HG02588 (cell line): ENCODE data around the gene BABAM1.
A peak's percentile ranks its signal among the peaks of the same experiment; 100 is the strongest.

Experiments
- ATAC-seq: cut with Tn5 transposase; IDR thresholded peaks from one replicate; pipeline ENCODE4 v1.9.1; 2021; ENCODE audit warnings: mild to moderate bottlenecking, moderate library complexity; ENCODE audit not compliant: unreplicated experiment

BABAM1 gene

DNA sequence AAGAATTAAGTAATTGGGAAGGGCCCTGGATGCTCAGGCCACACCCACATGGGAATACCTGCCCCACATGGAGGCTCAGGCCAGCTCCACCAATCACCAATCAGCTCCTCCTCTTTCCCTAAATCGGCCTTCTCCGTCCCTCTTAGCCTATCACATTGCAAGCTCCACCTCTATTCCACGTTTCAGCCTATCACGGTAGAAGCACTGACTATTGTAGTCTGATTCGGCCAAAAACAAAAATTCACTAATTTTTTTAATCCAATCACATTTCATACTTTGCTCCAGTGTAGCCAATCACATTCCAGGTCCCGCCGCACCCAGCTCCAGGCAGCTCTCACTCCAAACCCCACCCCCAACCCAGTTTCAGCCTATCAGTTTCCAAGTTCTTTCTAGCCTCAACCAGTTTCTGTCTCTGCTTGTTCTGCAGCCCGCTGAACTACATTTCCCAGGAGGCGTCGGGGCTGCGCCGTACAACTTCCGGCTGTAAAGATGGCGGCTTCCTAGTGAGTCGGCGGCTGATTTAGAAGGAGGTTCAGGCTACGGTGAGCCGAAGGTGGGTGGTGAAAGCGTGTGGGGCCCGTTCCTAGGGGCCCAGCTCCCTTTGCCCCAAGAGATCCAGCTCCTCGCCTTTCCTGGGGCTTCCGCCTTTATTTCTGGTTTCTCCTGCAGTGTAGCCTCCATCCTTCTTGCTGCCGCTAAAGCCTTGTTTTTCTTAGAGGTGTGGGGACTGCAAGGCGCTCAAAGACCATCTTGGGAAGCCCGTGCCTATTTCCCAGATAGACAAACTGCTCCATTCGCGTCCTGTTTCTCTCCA, at the start of gene BABAM1:
Gene BABAM1 (plus strand): TSS at position 469 of the 814 bp plus-strand sequence. CDS start 1,364 bp downstream, outside the sequence.
- ATAC-seq = peak; percentile 88

DNA sequence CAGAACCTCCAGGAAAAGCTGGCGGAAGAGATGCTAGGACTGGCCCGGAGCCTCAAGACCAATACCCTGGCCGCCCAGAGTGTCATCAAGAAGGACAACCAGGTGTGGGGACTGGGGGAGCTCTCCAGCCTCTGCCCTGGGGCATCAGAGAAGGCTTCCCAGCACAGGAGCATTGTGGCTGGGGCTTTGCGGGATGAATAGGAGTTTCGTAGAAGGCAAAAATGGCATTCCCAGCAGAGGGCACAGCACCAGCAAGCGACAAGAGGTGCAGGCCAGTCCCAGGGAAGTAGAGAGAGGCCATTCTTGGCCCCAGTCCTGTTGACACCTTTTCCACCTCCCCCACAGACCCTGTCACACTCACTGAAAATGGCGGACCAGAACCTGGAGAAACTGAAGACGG, 48.0 kb upstream of the BABAM1 start:
- no peak for ATAC-seq

DNA sequence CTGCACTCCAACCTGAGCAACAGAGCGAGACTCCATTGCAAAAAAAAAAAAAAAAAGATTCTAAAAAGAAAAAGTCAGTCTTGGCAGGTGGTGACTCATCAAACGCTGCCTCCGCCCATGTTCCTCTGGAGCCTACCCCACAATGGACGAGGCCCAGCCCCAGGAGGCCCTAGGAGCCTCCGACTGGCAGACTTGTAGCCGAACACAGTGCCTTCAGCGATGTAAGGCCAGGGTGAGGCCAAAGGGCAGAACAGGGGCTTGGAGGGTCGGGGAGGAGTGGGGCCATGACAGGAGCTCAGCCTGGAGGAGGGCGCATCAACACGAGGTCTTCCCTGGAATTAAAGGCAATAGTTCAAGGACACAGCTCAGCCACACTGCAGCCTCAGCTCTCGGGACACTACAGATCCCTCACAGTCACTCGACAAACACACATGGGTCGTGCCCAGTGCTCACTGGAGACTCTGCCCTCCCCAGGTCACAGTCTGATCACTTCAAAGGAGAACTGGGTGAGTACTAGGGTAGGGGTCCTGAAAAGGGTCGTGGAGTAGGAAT, 47.0 kb upstream of the BABAM1 start:
- ATAC-seq = no peak

DNA sequence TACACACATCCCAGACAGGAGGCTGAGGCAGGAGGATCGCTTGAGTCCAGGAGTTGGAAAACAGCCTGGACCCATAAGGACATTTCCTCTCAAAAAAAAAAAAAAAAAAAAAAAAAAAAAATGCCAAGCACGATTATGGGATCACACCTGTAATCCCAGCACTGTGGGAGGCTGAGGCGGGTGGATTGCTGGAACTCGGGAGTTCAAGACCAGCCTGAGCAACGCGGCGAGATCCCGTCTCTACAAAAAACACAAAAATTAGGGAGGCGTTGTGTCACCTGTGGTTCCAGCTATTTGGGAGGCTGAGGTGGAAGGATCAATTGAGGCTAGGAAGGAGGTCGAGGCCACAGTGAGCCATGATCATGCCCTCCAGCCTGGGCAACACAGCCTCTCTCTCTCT, 42.2 kb upstream of the BABAM1 start:
- no peak for ATAC-seq

DNA sequence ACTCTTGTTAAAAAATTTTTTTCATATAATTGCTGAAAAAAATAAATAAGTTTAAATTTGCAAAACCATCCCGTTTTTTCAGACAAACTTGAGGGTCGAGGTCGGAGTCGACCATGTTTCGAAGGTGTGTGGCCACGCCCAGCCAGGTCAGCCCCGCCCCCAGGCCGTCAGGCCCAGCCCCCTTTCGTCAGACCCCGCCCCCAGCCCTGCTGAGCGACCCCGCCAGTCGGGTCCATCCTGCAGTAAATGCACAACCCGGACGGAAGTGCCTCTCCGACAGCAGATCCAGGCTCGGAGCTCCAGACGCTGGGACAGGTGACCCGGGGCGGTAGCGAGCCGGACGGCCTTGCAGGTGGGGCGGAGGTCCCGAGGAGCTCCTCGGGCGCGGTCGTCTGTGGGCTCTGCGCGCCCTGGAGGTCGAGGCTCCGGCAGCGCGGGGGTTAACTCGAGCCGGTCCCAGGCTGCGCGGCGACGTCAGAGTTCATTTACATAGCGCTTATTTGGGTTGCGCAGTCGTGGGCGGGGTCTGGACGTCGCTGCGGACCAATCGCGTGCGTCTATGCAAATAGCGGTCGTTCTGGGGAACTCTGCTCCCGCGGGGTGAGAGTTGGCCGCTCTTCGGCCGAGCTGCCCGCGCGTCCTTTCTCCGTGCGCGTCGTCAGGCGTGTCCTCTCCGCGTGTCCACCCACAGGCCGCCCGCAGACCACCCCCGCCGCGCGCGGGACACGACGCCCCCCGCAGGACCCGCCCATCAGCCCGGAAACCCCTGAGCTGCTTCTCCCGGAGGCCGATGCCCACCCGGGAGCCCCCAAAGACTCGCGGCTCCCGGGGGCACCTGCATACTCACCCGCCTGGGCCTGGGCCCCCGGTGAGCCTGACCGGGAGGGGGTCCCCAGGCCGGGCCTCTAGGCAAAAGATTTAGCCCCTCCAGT, 41.0 kb upstream of the BABAM1 start, which contains the start of gene OCEL1:
Gene OCEL1 (plus strand): TSS at position 225 of the 932 bp plus-strand sequence. CDS start 22 bp downstream, at position 247.
- peak; percentile 87 for ATAC-seq

DNA sequence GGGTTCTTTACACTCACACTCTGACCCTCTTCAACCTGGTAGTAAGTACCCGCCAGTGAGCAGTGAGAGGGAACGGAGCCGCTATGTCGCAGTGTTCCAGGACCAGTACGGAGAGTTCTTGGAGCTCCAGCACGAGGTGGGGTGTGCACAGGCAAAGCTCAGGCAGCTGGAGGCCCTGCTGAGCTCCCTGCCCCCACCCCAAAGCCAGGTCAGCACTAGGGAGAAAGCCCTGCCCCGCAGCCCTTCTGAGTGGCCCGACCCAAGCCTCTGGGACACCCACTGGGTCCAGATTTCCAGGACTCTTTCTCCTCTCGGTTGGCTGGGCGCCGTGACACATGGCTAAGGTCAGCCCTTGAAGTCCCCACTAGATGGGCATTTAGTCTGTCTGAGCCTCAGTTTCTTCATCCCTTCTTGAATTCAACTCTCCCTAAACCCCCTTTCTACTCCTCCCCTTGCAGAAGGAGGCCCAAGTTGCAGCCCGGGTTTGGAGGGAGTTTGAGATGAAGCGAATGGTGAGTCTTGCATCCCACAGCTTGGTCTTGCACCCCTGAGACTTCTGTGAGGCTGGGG, 39.4 kb upstream of the BABAM1 start:
- no peak for ATAC-seq

DNA sequence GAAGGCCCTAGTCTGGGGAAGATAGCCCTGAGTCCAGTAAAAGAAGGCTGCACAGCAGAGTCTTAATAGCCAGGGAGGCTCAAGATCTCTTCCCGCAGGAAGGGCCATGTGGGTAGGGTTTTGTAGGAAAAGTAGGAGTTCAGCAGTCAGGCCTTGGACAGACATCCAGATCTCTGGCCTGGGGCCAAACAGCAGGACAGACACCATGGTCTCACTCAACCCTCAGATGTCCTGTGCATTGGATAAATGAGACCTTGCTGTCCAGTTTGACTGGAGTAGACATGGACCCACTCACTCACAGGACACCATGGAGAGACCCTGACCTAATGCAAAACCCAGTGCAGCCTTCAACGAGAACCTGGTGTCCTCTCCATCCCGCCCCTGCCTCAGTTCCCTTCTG, 37.4 kb upstream of the BABAM1 start:
- no peak for ATAC-seq

DNA sequence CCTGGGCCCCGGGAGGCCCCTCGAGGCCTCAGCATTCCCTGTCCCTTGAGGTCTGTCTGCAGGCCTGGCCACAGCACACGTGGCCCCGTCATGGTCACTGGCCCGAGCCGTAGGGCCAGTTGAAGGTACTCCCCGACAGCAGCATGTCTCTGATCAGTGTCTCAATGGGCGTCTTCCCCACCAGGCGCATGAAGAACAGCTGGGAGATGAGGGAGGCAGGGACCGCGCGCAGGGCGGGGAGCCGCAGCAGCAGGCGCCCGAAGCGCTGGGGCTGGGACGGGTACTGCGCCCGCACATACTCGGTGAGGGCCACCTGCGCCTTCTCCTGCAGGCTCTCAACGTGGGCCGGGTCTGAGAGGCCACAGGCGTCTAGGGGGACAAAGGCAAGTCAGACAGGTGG, 35.0 kb upstream of the BABAM1 start:
- ATAC-seq = no peak

DNA sequence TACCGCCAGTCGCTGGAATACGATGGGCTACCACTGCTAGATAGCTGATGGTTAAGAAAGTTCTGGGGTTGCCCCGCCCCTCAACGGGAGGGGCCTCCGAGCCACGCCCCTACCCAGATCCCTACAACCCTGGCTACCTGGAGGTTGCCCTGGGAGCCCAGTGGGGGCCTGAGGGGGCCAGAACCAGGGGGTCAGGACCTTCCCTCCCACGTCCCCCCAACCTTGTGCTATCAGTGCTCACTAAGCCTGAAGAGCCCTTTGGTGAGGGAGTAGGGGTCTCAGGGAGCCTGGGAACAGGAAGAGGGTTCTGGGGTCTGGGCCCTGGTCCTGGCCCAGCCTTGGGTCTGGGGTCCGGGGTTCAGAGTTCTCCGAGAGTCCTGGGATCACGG, 32.3 kb upstream of the BABAM1 start:
- ATAC-seq = peak; percentile 25

DNA sequence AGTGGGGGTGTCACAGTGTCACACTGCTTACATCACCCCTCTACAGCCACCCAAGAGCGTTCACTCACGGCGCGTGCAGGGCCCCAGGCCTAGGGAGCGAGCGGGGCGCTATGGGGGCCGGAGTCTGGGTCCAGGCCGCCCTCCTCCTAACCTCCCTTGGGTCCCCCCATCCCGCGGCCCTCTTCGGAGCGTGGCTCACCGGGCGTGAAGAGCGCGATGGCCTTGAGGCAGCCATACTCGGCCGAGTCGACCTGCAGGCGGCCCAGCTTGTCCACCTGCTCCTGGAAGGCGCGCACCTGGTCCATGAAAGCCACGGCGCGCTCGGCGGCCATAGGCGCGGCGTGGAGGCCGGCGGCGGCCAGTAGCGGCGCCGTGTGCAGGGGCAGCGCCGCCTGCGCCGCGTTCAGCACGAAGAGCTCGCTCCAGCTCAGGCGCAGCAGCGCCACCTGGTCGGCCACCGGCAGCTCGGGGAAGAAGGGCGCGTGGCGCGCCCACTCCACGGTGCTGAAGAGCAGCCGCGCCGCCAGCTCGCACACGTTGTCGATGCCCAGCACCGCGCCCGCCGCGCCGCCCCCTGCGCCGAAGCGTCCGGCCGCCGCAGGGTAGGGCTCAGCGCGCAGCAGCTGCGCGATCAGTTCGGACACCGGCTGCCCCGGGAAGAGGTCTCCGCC, 31.8 kb upstream of the BABAM1 start:
- peak; percentile 61 for ATAC-seq

DNA sequence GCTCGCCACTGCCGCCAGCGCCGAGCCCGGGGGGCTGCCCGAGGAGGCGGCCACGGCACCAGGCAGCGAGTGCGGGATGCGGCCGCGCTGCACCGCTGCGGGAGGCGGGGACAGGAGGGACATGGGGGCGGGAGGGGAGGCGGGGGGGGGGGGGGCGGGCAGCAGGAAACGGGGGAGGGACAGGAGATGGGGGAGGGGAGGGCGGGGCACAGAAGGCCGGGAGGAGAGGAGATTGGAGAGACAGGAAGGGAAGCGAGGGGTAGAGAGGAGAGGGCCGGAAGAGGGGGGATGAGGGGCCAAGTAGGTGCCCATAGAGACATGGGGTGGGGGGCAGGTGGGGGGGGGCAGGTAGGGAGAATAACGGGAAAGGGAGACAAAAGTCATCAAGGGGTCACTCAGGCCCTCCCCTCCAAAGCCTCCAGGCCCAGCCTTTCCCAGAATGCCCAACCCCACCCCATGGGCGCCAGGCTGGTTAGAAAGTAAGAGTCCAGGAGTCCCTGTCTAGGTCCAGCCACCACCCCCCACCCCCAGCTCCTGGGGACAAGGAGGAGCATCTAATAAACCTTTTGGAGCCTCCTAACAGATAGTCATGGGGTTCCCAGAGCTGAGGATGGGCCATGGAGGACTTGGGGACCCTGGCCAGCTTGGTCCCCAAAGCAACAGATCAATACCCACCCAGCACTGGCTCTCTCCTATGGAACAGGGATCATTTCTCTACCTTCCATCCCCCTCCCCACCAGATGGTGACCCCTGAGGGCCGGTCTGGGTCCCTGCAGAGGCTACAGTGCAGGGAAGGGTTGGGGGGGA, 31.1 kb upstream of the BABAM1 start:
- ATAC-seq = peak; percentile 15

DNA sequence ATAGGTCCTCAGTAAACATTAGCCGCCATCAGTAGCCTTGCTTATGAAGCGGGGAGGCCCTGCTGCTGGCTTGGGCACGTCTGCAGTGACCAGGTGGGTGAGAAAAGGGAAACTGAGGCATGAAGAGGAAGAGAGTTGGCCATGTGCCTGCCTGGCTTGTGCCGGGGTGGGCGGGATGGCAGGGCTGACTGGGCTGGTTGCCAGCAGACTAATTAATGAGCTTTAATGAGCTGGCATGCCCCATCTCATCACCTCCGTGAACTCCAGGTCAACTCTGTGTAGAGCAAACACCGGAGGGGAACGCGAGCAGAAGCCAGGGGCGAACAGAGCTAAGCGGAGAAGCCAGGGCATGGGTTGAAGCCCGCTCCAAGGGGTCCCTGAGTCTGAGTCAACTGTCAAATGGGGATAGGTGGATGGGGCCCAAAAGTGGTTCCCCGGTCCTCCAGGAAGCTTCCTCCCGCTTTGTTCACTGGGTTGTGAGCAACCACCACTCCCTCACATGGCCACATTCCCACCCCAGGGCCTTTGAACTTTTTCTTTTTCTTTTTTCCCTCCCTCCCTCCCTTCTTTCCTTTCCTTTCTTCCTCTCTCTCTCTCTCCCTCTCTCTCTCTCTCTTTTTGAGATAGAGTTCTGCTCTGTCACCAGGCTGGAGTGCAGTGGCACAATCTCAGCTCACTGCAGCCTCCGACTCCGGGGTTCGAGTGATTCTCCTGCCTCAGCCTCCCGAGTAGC, 30.3 kb upstream of the BABAM1 start:
- ATAC-seq = no peak

DNA sequence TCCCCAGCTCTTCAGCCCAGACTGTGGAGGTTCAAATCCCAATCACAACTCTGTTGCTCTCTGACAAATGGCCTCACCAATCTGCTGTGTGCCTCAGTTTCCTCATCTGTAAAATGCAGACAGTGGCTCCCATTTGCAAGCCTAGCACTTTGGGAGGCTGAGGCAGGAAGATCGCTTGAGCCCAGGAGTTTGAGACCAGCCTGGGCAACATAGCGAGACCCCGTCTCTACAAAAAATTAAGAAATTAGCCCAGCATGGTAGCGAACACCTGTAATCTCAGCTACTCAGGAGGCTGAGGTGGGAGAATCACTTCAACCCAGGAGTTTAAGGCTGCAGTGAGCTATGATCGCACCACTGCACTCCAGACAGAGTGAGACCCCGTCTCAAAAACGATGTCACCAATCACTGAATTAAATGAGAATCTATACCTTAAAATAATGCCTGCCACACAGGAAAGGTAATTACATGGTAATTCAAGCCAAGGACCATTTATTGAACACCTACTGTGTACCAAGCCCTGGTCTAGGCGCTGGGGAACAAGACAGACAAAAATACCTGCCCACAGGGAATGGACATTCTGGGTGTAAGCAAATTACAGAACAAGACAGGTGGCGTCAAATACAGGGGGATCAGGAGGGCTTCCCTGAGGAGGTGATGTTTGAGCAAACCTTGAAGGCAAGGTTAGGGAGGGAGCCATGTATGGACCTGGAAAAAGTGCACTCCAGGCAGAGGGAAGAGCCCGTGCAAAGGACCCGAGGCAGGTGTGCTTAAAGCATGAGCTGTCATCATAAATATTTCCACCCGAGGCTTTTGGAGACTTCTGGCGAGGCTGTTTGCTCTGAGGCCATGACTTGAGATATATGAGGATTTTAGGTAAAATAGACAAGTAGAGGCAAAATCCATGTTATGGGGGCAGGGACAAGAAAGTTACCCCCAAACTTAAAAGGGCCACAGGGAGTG, 29.2 kb upstream of the BABAM1 start:
- ATAC-seq = no peak

DNA sequence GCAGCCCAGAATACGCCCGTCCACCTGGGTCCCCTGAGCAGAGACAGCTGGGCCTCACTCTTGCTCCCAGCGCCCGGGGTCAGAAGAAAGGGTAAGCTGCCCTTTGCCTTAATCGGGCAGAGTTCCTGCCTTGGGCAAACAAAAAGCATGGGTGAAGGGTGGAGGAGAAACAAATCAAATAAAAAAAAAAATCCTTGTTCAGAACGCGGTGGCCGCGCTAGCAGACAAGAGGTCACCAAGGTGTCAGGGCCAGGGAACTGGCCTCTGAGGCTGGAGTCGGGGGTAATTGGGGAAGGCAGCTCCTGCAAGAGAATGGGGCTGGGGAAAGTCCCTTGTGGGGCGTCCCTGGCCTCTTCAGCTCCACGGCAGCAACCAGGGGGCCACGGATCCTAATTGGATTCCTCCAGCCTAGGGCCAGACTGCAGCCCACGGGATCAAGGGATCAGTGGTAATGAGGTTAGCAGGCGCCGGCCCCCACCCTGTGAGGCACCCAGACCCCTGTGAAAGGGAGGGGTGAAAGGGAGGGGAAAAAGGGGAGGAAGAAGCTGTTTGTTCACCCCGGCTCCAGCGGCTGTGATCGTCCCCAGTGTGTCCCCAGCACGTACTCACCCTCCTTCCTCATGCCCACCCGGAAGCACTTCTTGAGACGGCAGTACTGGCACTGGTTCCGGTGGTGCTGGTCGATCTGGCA, 27.0 kb upstream of the BABAM1 start:
- ATAC-seq = no peak

DNA sequence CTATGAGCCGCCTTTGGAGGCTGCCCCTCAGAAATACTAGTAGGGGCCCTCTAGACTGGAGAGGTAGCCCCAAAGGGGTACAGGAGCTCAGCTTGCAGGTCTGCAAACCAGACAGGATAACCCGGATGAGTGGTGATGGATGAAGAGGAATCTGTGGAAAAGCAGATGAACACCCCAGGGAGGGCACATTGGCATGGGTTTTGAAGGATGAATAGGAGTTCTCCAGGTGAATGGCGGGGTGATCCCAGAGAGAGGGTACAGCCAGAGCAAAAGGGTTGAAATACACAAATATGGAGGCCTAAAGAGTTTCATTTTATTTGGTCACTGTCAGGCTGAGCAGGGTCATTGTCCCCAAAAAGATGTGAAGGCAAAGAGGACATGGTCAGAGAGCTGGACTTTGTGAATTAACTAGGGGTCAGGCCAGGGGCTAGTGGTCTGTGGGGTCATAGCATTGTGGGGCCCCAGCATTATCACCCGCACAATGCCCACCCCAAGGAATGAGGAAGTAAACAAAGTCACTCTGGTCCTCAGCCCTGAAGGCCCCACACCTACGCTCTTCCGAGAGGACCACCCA, 26.3 kb upstream of the BABAM1 start:
- no peak for ATAC-seq

DNA sequence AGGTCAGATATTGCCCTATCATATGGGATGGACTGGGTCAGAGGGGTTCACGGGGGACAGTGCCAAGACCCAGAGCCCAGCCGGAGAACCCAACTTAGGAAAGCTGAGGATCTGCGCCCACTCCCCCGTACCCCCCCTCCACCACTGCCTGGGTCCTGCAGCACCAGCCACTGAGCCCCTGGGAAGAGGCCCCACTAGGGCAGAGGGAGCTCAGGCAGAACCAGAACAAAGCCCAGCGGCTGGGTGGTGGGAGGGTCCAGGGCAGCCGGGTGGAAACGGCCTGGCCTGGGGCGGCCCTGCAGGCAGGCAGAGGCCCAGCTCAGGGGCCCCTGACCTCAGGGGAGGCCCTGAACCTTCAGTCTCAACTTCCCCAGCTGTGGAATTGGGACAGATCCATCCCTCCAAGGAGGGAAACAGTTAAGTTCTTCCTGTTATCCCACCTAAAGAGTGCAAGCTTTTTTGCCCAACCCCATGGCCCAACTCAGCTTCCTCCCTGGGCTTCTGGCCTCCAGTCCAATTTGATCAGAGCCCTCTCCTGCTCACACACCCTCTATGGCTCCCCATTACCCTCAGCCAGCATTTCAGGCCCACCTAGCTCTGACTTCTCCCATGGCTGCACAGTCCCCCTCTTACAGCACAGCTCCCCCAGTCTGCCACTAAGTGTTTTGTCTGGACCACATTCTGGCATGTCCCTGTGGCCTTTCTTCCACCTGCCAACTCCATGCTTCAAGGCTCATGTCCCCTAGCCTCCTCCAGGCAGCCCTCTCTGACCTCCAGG, 24.6 kb upstream of the BABAM1 start:
- no peak for ATAC-seq
